H1 (cell line): Measurements from ENCODE around the gene IL16. TPM values are rescaled to one million over a fixed set of nuclear protein-coding genes. Genes with fewer than 3 reads are reported as not detected.
A peak's percentile ranks its signal among the peaks of the same experiment; 100 is the strongest.

Experiments used
- CTCF ChIA-PET: fragments of 300-600 bp; sonication (Branson Sonifier 250); formaldehyde crosslinking; loops from one replicate; lab custom pipeline; 2021; ENCODE audit not compliant: partially characterized antibody; lab: Charles Lee
- POLR2A ChIA-PET: fragments of 300-600 bp; sonication (Branson Sonifier 250); formaldehyde crosslinking; loops from one replicate; lab custom pipeline; 2021; ENCODE audit warnings: inconsistent platforms; ENCODE audit not compliant: partially characterized antibody; lab: Charles Lee
- DNase-seq, 2 experiments: peaks; one replicate each; pipeline versions ENCODE4 v3.0.0 to v3.0.0-alpha.2; 2010 to 2022; ENCODE audit warnings: low spot score in 2 of 2, low read depth in 1 of 2, mixed read lengths in 1 of 2
- FAIRE-seq: peaks from 2 replicates; lab custom pipeline; 2011; peaks lifted over from hg19 to GRCh38; lab: Jason Lieb, UNC
- H2AFZ ChIP-seq: 2 replicates; pipeline ENCODE4 v1.8.1; 2012; ENCODE audit warnings: low read length, inconsistent platforms
- H2AK5ac ChIP-seq: 2 replicates; pipeline ENCODE4 v1.6.1; 2013; ENCODE audit warnings: low read depth, low read length
- H2BK120ac ChIP-seq: replicated peaks from 2 replicates; pipeline ENCODE3; 2013; ENCODE audit warnings: low read depth, low read length, inconsistent platforms
- H2BK12ac ChIP-seq: 2 replicates; pipeline ENCODE4 v1.6.1; 2013; ENCODE audit warnings: low read depth, low read length
- H2BK15ac ChIP-seq: 2 replicates; pipeline ENCODE4 v1.6.1; 2013; ENCODE audit warnings: low read length
- H2BK20ac ChIP-seq: 2 replicates; pipeline ENCODE4 v1.6.1; 2013; ENCODE audit warnings: low read length
- H2BK5ac ChIP-seq: 2 replicates; pipeline ENCODE4 v1.6.1; 2013; ENCODE audit warnings: low read depth, low read length
- H3K14ac ChIP-seq: 2 replicates; pipeline ENCODE4 v1.6.1; 2013; ENCODE audit warnings: inconsistent platforms; ENCODE audit not compliant: insufficient read length
- H3K18ac ChIP-seq: 2 replicates; pipeline ENCODE4 v1.6.1; 2013; ENCODE audit warnings: low read length; ENCODE audit errors: extremely low read depth
- H3K23ac ChIP-seq: 2 replicates; pipeline ENCODE4 v1.6.1; 2013; ENCODE audit warnings: inconsistent platforms; ENCODE audit not compliant: insufficient read length
- H3K23me2 ChIP-seq: 2 replicates; pipeline ENCODE4 v1.6.1; 2013; ENCODE audit warnings: low read depth, low read length
- H3K27ac ChIP-seq: 2 replicates; pipeline ENCODE4 v1.6.1; 2011; ENCODE audit warnings: low read depth, low read length, inconsistent platforms
- H3K27me3 ChIP-seq, 4 experiments: replicated peaks in 1 of 4; 1 replicate in 1 of 4; 2 replicates in 3 of 4; pipeline versions ENCODE4 v1.6.1 to v1.8.1; 2011 to 2013; ENCODE audit warnings: low read length in 3 of 4, mild to moderate bottlenecking in 3 of 4, inconsistent platforms in 2 of 4, mixed read lengths in 2 of 4, moderate library complexity in 1 of 4; ENCODE audit not compliant: control insufficient read depth in 3 of 4, insufficient read depth in 3 of 4; ENCODE audit errors: extremely low read depth in 1 of 4
- H3K36me3 ChIP-seq, 4 experiments: 2 replicates each; pipeline versions ENCODE4 v1.6.1 to v1.8.1; 2011 to 2013; ENCODE audit warnings: mild to moderate bottlenecking in 4 of 4, low read length in 3 of 4, moderate library complexity in 2 of 4, control low read depth in 1 of 4, inconsistent platforms in 1 of 4; ENCODE audit not compliant: insufficient read depth in 4 of 4, control insufficient read depth in 2 of 4
- H3K4ac ChIP-seq: replicated peaks from 2 replicates; pipeline ENCODE3; 2013; ENCODE audit warnings: low read length, low read depth, mixed read lengths, inconsistent platforms; ENCODE audit not compliant: insufficient read length
- H3K4me1 ChIP-seq, 4 experiments: replicated peaks in 1 of 4; 1 replicate in 1 of 4; 2 replicates in 3 of 4; pipeline versions ENCODE4 v1.6.1 to v1.8.1; 2011 to 2013; ENCODE audit warnings: low read length in 3 of 4, inconsistent platforms in 2 of 4, mixed read lengths in 1 of 4; ENCODE audit not compliant: insufficient read depth in 4 of 4, control insufficient read depth in 3 of 4
- H3K4me2 ChIP-seq, 2 experiments: 2 replicates each; pipeline versions ENCODE4 v1.6.1 to v1.8.1; 2011 to 2013; ENCODE audit warnings: low read depth in 2 of 2, low read length in 2 of 2, control low read depth in 1 of 2, inconsistent platforms in 1 of 2, mild to moderate bottlenecking in 1 of 2; ENCODE audit not compliant: insufficient read depth in 1 of 2
- H3K4me3 ChIP-seq, 4 experiments: fragments of 200-600, 300-600 bp in 1 of 4; sonication (generic), shearing (Covaris generic), sonication (Bioruptor Twin) in 1 of 4; 2 replicates each; pipeline versions ENCODE4 v1.5.1 to v1.8.1; 2011 to 2016; ENCODE audit warnings: low read length in 4 of 4, low read depth in 3 of 4, control low read depth in 2 of 4, inconsistent platforms in 2 of 4, mild to moderate bottlenecking in 2 of 4, mixed read lengths in 1 of 4, moderate library complexity in 1 of 4; ENCODE audit not compliant: insufficient read depth in 2 of 4; ENCODE audit errors: extremely low read depth in 1 of 4
- H3K56ac ChIP-seq: replicated peaks from 2 replicates; pipeline ENCODE3; 2013; ENCODE audit warnings: low read depth, mild to moderate bottlenecking, mixed read lengths, low read length, inconsistent platforms; ENCODE audit not compliant: insufficient read length
- H3K79me1 ChIP-seq: 2 replicates; pipeline ENCODE4 v1.6.1; 2013; ENCODE audit warnings: low read depth, low read length, control low read depth
- H3K79me2 ChIP-seq, 2 experiments: 2 replicates each; pipeline versions ENCODE4 v1.6.1 to v1.8.1; 2012 to 2013; ENCODE audit warnings: low read length in 2 of 2, mild to moderate bottlenecking in 2 of 2, inconsistent platforms in 1 of 2; ENCODE audit not compliant: insufficient read depth in 2 of 2, control insufficient read depth in 1 of 2
- H3K9ac ChIP-seq, 4 experiments: replicated peaks in 1 of 4; 1 replicate in 1 of 4; 2 replicates in 3 of 4; pipeline versions ENCODE4 v1.6.1 to v1.8.1; 2011 to 2013; ENCODE audit warnings: low read depth in 3 of 4, low read length in 3 of 4, control low read depth in 2 of 4, mild to moderate bottlenecking in 2 of 4, moderate library complexity in 2 of 4, inconsistent platforms in 1 of 4; ENCODE audit errors: extremely low read depth in 1 of 4
- H3K9me3 ChIP-seq, 2 experiments: 2 replicates each; pipeline versions ENCODE4 v1.6.1 to v1.8.1; 2012 to 2013; ENCODE audit warnings: mild to moderate bottlenecking in 2 of 2, moderate library complexity in 2 of 2, control low read depth in 1 of 2, inconsistent platforms in 1 of 2, low read depth in 1 of 2, low read length in 1 of 2, mixed read lengths in 1 of 2; ENCODE audit not compliant: insufficient read depth in 2 of 2
- H4K20me1 ChIP-seq, 2 experiments: replicated peaks in 1 of 2; 2 replicates each; pipeline versions ENCODE3 to v1.8.1; 2011 to 2013; ENCODE audit warnings: inconsistent platforms in 2 of 2, low read length in 2 of 2, mild to moderate bottlenecking in 1 of 2; ENCODE audit not compliant: insufficient read depth in 2 of 2, control insufficient read depth in 1 of 2
- H4K5ac ChIP-seq: 2 replicates; pipeline ENCODE4 v1.6.1; 2013; ENCODE audit warnings: low read length, low read depth, mixed read lengths, inconsistent platforms; ENCODE audit not compliant: insufficient read length
- H4K8ac ChIP-seq: 2 replicates; pipeline ENCODE4 v1.8.0; 2013; ENCODE audit warnings: mild to moderate bottlenecking, moderate library complexity, low read length, inconsistent platforms; ENCODE audit not compliant: insufficient read depth; ENCODE audit errors: extremely low read depth
- H4K91ac ChIP-seq: replicated peaks from 2 replicates; pipeline ENCODE3; 2013; ENCODE audit warnings: low read length, mixed read lengths, inconsistent platforms; ENCODE audit not compliant: insufficient read length
- CBX8 ChIP-seq: fragments of 300-800, 300-1000 bp; sonication (generic); IDR thresholded peaks from 2 replicates; pipeline ENCODE4 v1.7.1; 2016; ENCODE audit warnings: low read depth, low read length, borderline replicate concordance
- CHD2 ChIP-seq: IDR thresholded peaks from 2 replicates; pipeline ENCODE4 v1.6.1; 2012; ENCODE audit warnings: low read length, improper control_type of control experiment
- EP300 ChIP-seq, 2 experiments: IDR thresholded peaks; 1 replicate in 1 of 2; 2 replicates in 1 of 2; pipeline ENCODE4 v1.6.1; 2011 to 2012; ENCODE audit warnings: low read depth in 2 of 2, low read length in 2 of 2, mild to moderate bottlenecking in 2 of 2, borderline replicate concordance in 1 of 2, inconsistent platforms in 1 of 2, moderate library complexity in 1 of 2
- KDM4A ChIP-seq: IDR thresholded peaks from one replicate; pipeline ENCODE4 v1.7.1; 2012; ENCODE audit warnings: low read depth, mild to moderate bottlenecking, moderate library complexity, low read length, inconsistent platforms; ENCODE audit not compliant: severe bottlenecking
- NRF1 ChIP-seq: IDR thresholded peaks from 2 replicates; pipeline ENCODE4 v1.6.1; 2011; ENCODE audit warnings: mild to moderate bottlenecking, low read depth, low read length, improper control_type of control experiment
- RAD21 ChIP-seq, 2 experiments: IDR thresholded peaks in 1 of 2; conservative IDR thresholded peaks in 1 of 2; 2 replicates each; pipeline ENCODE4 v1.6.1; 2011; ENCODE audit warnings: low read depth in 2 of 2, low read length in 2 of 2, improper control_type of control experiment in 1 of 2, inconsistent platforms in 1 of 2, mild to moderate bottlenecking in 1 of 2, moderate library complexity in 1 of 2
- RXRA ChIP-seq: IDR thresholded peaks from 2 replicates; pipeline ENCODE4 v1.6.1; 2011; ENCODE audit warnings: low read depth, mild to moderate bottlenecking, low read length, moderate library complexity; ENCODE audit not compliant: insufficient read depth
- TBP ChIP-seq: IDR thresholded peaks from 2 replicates; pipeline ENCODE4 v1.6.1; 2011; ENCODE audit warnings: low read depth, low read length, improper control_type of control experiment
- WGBS, 2 experiments: shearing (Covaris generic) in 1 of 2; methylation state at CpG; one replicate each; pipeline versions ENCODE4 v1.1.6 to v1.1.7; 2013 to 2015; ENCODE audit warnings: low lambda C conversion rate in 2 of 2, mixed read lengths in 2 of 2, inconsistent platforms in 1 of 2, low coverage in 1 of 2, missing lambda C conversion rate in 1 of 2; ENCODE audit not compliant: insufficient replicate concordance in 2 of 2, insufficient coverage in 1 of 2, insufficient read length in 1 of 2; ENCODE audit errors: extremely low coverage in 1 of 2, missing lambda C conversion rate in 1 of 2; 5-methylcytosine and 5-hydroxymethylcytosine counted together
- polyA plus RNA-seq, 7 experiments: library from polyadenylated mRNA; depleted of rRNA in 3 of 7; stranded (reverse) in 5 of 7; unstranded in 2 of 7; fragments of >200 nt in 5 of 7; fragments of 200-250 nt in 2 of 7; gene quantifications; 1 replicate in 5 of 7; 2 replicates in 1 of 7; 4 replicates in 1 of 7; pipeline versions ENCODE4 v1.2.1 to v1.2.3, GENCODE V29; 2011 to 2013; ENCODE audit warnings: missing spikeins in 2 of 7, mixed read lengths in 2 of 7
- total RNA-seq: library from RNA; stranded (reverse); fragmentation: NEBNext Ultra II Directional; extraction: Animal tissue kit (Norgen Biotek cat#: 25700); gene quantifications from 2 replicates; pipeline ENCODE4 v1.2.1, GENCODE V29; 2021

IL16 gene
- total and polyA plus RNA-seq, 2 of the 8 experiments (the other 6 are each of a cell fraction or from before 2014, with no cell fraction given), result 0.03 to 0.09 TPM

- 84% methylated on average over 14 of the region's 14 CpGs; no CpG with 5 or more reads in 1 of the 2 experiments for WGBS, 2 experiments
- Histone ChIP-seq H2BK15ac (no peak overlapping the region), H3K27me3 (no peaks in the 10 kb centered on the region), H2BK20ac (no peak overlapping the region), H4K20me1 (peaks cover 0 to 3% of the 10 kb centered on the region in 2 experiments), H3K36me3 (peaks cover 3 to 21% (median 10%) of the 10 kb centered on the region in 4 experiments; a peak in 6 of 8 replicates), H3K4ac (no peak overlapping the region), H2AK5ac (no peak overlapping the region), H3K9me3 (no peaks in the 10 kb centered on the region), H3K23ac (no peak overlapping the region), H3K79me2 (no peaks in the 10 kb centered on the region), H3K27ac (no peak overlapping the region), H3K14ac (no peak overlapping the region), H2BK5ac (no peak overlapping the region), H4K5ac (no peak overlapping the region), H2BK120ac (no peak overlapping the region)
- POLR2A ChIA-PET, result no interaction called here
- no peak for DNase-seq
- TF ChIP-seq EP300 (IDR thresholded peaks at IDR 0.05; ENCODE audit: borderline replicate concordance in 1 of 2, low read depth in 2 of 2, low read length in 2 of 2), result no peak
- TF ChIP-seq CBX8, result no peak
- TF ChIP-seq RXRA, result no peak
- TF ChIP-seq CHD2, result no peak
- no peak for TF ChIP-seq NRF1
- no peak for TF ChIP-seq TBP
- TF ChIP-seq KDM4A, result no peak
- no peak for TF ChIP-seq RAD21 (IDR thresholded peaks at IDR 0.05 in 1 of 2, conservative IDR thresholded peaks at IDR 0.05 in 1 of 2; ENCODE audit: low read depth in 2 of 2, low read length in 2 of 2)
- TF ChIP-seq, all 59 proteins: peak for 0
- H3K79me1 ChIP-seq, result no peaks in the 10 kb centered on the region
- H3K23me2 ChIP-seq, result no peaks in the 10 kb centered on the region
- H2BK12ac ChIP-seq, result no peak overlapping the region
- H2AFZ ChIP-seq, result no peak overlapping the region
- no peak overlapping the region for H3K18ac ChIP-seq
- H3K4me2 ChIP-seq, result no peak overlapping the region
- H4K91ac ChIP-seq, result no peak overlapping the region
- H3K4me3 ChIP-seq, result no peak overlapping the region
- no peaks in the 10 kb centered on the region for H3K4me1 ChIP-seq
- H4K8ac ChIP-seq, result no peak overlapping the region
- peak overlapping the region in 1 of 4 experiments; percentile 7; a peak in 1 of 7 replicates for H3K9ac ChIP-seq
- H3K56ac ChIP-seq, result no peak overlapping the region
- CTCF ChIA-PET, result interaction anchor here (0.7 to 1.2 kb wide), 2 partner anchors 43 to 86 kb away, joined by 3 read pairs; no protein-coding TSS in a partner anchor
- no peak for FAIRE-seq
Measured at GRCh38 chr15:81315452-81316175, 118.9 kb downstream of the IL16 start.
